Measurements from ENCODE around the gene LSR.
"Not testable (repeated sequence)": the region's sequence is repeated elsewhere in the genome, so short reads cannot be mapped to it uniquely, and the experiment has no call there.

- TF ChIP-seq, protein P1, sequence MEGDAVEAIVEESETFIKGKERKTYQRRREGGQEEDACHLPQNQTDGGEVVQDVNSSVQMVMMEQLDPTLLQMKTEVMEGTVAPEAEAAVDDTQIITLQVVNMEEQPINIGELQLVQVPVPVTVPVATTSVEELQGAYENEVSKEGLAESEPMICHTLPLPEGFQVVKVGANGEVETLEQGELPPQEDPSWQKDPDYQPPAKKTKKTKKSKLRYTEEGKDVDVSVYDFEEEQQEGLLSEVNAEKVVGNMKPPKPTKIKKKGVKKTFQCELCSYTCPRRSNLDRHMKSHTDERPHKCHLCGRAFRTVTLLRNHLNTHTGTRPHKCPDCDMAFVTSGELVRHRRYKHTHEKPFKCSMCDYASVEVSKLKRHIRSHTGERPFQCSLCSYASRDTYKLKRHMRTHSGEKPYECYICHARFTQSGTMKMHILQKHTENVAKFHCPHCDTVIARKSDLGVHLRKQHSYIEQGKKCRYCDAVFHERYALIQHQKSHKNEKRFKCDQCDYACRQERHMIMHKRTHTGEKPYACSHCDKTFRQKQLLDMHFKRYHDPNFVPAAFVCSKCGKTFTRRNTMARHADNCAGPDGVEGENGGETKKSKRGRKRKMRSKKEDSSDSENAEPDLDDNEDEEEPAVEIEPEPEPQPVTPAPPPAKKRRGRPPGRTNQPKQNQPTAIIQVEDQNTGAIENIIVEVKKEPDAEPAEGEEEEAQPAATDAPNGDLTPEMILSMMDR (IDR thresholded peaks at IDR 0.05) = not testable (repeated sequence)
- not testable (repeated sequence) for TF ChIP-seq POLR2A (IDR thresholded peaks at IDR 0.05)
These were observed 36.7 kb downstream of the LSR start for GRCh38 chr19:35285465-35285864.

Data from body of pancreas (tissue), 4 donors.